ENCODE results near the gene ARHGEF7. TPM values are rescaled to one million over a fixed set of nuclear protein-coding genes. Genes with fewer than 3 reads are reported as not detected.

Gene ARHGEF7
- total RNA-seq, 3 donors from 2014 or later: 42.8 to 49.6 (median 45.1) TPM

DNA sequence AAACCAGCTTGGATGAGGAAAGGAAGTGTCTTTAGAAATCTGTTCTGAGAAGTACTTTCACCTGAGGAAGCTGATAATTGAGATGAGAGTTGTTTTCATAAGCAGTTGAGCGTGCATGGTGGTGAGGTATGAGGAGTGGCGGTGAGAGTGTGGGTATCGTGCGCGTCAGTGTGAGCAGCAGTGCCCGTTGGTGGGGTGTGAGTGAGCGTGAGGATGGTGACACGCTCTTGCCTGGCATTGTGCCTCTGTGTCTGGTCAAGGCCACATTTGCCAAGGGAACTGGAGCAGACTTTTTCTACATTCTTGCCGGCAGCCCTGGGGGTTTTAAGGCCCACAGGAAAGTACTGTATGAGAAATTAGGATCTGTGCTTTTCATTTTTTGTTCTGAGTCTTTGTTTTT, 168.9 kb downstream of the ARHGEF7 start:
- H3K4me3 Mint-ChIP-seq: no peak overlapping the region
- DNase-seq: no peak
- H3K9me3 Mint-ChIP-seq: no peaks in the 10 kb centered on the region
- H3K27me3 Mint-ChIP-seq (ENCODE audit: low read depth): no peaks in the 10 kb centered on the region
- ATAC-seq: no peak
- H3K36me3 Mint-ChIP-seq (ENCODE audit: insufficient read depth): peaks cover 51% of the 10 kb centered on the region
- H3K4me1 Mint-ChIP-seq (ENCODE audit: low read depth): no peaks in the 10 kb centered on the region

DNA sequence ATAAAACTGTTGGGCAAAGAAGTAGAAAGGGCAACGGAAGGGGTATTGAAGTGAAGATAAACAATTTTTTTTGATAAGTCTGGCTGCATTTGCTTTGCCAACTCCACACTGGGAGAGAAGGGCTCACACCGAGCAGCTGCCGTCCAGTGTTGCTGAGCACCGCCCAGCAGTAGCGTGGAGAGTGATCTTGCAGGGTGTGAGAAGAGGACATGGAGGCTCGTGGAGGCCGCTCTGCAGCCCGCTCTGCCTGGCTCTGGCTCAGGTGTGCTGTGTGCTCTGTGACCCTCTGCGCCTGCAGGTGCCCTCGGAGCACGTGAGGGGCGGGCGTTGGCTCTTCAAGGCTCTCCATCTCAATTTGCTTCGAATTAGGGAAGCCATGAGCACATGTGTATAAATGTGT, 169.5 kb downstream of the ARHGEF7 start:
- no peak for ATAC-seq

DNA sequence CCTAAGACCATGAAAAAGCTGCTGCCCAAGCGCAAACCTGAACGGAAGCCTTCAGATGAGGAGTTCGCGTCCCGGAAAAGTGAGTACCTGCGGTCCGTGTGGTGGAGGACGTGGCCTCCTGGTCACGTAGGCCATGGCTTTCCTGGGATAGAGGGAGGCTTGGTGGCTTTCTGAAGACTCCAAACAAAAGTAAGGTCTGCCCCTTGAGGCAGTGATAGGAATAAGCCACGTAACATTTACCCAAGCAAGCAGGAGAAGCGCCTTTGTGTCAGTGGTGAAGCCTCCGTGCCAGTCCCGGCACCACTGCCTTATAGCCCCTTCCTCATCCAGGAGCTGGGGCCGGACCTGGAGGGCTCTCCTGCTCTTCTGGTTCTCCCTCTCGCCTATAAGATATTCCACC, 171.1 kb downstream of the ARHGEF7 start:
- ATAC-seq: no peak
- Mint-ChIP-seq H3K36me3 (ENCODE audit: insufficient read depth) (peaks cover 48% of the 10 kb centered on the region), H3K9me3 (no peaks in the 10 kb centered on the region), H3K27me3 (ENCODE audit: low read depth) (no peaks in the 10 kb centered on the region), H3K4me1 (ENCODE audit: low read depth) (no peaks in the 10 kb centered on the region), H3K4me3 (no peak overlapping the region)
- DNase-seq: no peak

More for the DNA sequence above, 169.5 kb downstream of the ARHGEF7 start:
- H3K4me1 Mint-ChIP-seq (ENCODE audit: low read depth): no peaks in the 10 kb centered on the region
- H3K4me3 Mint-ChIP-seq: no peak overlapping the region
- H3K27me3 Mint-ChIP-seq (ENCODE audit: low read depth): no peaks in the 10 kb centered on the region
- DNase-seq: no peak
- peaks cover 53% of the 10 kb centered on the region for H3K36me3 Mint-ChIP-seq (ENCODE audit: insufficient read depth)
- H3K9me3 Mint-ChIP-seq: no peaks in the 10 kb centered on the region

DNA sequence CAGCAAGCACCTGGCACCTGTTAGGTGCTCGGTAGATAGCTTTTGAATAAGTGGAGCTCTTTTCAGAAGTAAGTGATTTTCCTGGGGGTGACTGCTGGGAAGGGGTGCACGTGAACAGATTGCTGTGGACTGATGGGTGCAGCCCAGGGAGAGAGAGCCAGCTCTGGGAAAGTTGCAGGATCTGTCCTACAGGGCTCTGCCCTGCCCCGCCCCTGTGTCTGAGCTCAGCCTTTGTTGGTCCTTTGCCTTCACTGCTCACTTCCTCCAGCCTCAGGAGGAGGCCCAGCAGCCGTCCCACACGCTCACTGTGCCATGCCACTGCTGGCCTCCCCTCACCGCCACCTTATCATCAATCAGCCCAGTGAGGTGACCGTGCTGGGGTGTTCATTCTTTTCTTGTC, 171.6 kb downstream of the ARHGEF7 start:
- H3K36me3 Mint-ChIP-seq (ENCODE audit: insufficient read depth): peaks cover 48% of the 10 kb centered on the region
- DNase-seq (no peak), ATAC-seq (no peak)
- no peaks in the 10 kb centered on the region for H3K27me3 Mint-ChIP-seq (ENCODE audit: low read depth)
- no peaks in the 10 kb centered on the region for H3K9me3 Mint-ChIP-seq
- no peaks in the 10 kb centered on the region for H3K4me1 Mint-ChIP-seq (ENCODE audit: low read depth)
- H3K4me3 Mint-ChIP-seq: no peak overlapping the region

DNA sequence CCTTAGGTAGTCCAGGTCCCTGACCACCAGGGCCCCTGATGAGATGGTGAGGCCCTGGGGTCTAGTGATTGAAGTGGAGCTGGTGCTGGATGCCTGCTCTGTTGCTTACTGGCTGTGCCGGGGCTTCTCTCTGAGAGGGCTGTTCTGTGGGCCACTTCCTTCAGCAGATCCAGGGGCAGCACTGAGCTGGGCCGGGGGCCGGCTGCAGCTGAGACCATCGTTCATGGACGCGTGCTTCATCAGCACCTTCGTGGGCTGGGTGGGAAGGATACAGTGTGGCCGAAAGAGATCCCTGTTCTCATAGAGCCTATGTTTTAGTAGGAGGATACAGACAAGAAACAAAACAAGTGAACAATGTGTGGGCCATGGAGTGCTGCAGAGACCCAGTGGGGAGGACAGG, 172.1 kb downstream of the ARHGEF7 start:
- Mint-ChIP-seq H3K27me3 (ENCODE audit: low read depth) (no peaks in the 10 kb centered on the region), H3K4me3 (no peak overlapping the region), H3K4me1 (ENCODE audit: low read depth) (no peaks in the 10 kb centered on the region), H3K36me3 (ENCODE audit: insufficient read depth) (peaks cover 51% of the 10 kb centered on the region), H3K9me3 (no peaks in the 10 kb centered on the region)
- ATAC-seq (no peak), DNase-seq (no peak)

DNA sequence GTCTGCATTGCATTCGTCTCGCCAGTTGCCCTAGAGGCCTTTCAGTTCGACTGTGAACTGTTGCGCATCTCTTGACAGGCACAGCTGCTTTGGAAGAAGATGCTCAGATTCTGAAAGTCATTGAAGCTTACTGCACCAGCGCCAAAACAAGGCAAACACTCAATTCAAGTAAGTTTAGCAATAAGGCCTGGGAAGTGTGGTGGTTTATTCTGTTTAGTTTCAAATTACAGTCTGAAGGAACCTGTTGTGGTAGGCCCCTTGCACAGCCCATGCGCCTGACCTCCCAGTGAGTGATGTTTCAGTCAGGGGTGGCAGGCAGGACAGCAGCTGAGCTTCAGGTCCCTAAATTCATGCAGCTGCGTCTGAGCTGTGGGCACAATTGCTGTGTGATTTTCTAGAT, 173.2 kb downstream of the ARHGEF7 start:
- H3K4me1 Mint-ChIP-seq (ENCODE audit: low read depth): no peaks in the 10 kb centered on the region
- no peaks in the 10 kb centered on the region for H3K9me3 Mint-ChIP-seq
- no peak overlapping the region for H3K4me3 Mint-ChIP-seq
- DNase-seq (no peak), ATAC-seq (no peak)
- peaks cover 59% of the 10 kb centered on the region for H3K36me3 Mint-ChIP-seq (ENCODE audit: insufficient read depth)
- no peaks in the 10 kb centered on the region for H3K27me3 Mint-ChIP-seq (ENCODE audit: low read depth)

DNA sequence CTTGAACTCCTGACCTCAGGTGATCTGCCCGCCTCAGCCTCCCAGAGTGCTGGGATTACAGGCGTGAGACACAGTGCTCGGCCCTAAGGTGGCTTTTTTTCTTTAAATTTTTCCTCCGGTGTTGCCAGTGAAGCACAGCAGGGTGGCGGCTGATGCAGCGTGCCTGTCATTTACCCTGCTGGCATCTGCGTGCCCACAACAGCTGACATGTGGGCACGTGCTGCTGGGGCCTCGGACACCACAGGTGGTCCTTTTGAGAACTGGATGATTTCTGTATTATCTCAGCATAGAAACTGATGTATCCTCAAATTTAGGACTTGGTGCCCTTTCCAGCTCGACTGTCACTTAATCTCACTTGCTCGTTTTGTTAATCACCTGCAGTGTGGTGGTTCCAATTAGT, 174.1 kb downstream of the ARHGEF7 start:
- peaks cover 59% of the 10 kb centered on the region for H3K36me3 Mint-ChIP-seq (ENCODE audit: insufficient read depth)
- ATAC-seq: no peak
- no peaks in the 10 kb centered on the region for H3K4me1 Mint-ChIP-seq (ENCODE audit: low read depth)
- no peak for DNase-seq
- H3K9me3 Mint-ChIP-seq: no peaks in the 10 kb centered on the region
- H3K4me3 Mint-ChIP-seq: no peak overlapping the region
- no peaks in the 10 kb centered on the region for H3K27me3 Mint-ChIP-seq (ENCODE audit: low read depth)

DNA sequence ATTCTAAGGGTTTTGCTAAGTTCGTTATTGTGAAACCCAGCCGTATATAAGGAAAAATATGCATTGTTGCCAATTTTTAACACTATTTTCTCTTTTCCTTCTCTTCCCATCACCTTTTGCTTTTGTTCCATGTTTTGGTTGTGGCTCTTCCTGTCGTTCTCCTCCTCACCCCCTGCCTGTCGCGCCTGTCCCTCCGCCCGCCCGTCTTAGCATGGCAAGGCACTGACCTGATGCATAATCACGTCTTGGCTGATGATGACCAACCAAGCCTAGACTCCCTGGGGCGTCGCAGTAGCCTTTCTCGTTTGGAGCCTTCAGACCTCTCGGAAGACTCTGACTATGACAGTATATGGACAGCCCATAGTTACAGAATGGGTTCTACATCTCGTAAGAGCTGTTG, 176.8 kb downstream of the ARHGEF7 start:
- ATAC-seq (no peak), DNase-seq (no peak)
- Mint-ChIP-seq H3K27me3 (ENCODE audit: low read depth) (no peaks in the 10 kb centered on the region), H3K4me3 (no peak overlapping the region), H3K36me3 (ENCODE audit: insufficient read depth) (peaks cover 52% of the 10 kb centered on the region), H3K4me1 (ENCODE audit: low read depth) (peaks cover 16% of the 10 kb centered on the region), H3K9me3 (no peaks in the 10 kb centered on the region)

DNA sequence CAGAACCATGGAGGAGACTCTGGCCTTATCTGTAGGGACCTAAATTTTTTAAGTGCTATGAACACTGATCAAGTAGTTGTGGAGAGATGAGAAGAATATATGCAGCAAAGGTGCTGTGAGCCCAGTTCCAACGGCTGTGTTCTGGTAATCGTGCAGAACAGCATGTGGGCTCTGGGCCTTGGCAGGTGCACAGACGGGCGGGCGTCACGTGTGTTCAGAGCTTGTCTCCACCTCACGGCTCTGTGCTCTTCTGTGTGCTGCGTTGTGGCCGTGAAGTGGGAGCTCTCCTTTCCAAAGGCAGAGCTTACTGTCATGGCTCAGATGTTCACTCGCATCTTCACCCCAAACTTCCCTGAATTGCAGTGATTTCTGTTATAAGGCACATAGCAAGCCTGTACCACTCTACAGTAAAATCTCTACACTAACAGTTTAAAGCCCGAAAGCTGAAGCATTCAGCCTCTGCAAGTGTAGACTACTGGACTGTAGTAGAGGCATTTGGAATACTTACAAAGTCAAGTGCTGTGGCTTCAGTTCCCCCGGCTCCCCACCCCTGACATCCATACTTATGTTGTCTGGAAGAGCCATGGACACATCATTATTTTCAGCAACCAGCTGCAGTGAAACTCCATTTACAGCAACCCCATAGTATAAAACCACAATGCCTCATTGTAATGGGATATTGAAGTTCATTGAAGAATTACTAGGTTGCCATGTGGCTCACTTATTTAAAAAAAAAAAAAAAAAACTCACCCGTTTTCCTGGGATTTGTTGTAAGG, 177.8 kb downstream of the ARHGEF7 start:
- Mint-ChIP-seq H3K9me3 (no peaks in the 10 kb centered on the region), H3K4me3 (no peak overlapping the region), H3K36me3 (ENCODE audit: insufficient read depth) (peaks cover 51% of the 10 kb centered on the region), H3K27me3 (ENCODE audit: low read depth) (no peaks in the 10 kb centered on the region), H3K4me1 (ENCODE audit: low read depth) (peaks cover 17% of the 10 kb centered on the region)
- DNase-seq: no peak
- no peak for ATAC-seq

DNA sequence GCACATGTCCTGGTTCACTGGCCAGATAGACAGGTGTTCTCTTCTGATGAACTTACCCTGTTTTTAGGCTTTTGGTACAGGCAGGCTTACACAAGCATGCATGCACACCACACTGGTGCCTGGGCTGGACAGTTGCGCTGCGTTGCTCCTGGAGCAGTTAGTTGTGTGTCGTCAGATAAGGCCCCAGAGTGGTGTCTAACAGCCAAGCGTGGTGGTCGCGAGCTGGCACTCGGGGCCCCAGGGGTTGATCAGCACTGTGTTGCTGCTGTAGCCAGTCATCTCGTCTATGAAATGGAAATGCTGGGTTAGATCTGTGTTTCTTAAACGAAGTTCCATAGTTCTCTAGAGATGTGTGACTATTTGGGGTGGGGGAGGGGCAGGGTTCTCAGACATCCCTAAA, 180.8 kb downstream of the ARHGEF7 start:
- H3K4me3 Mint-ChIP-seq: no peak overlapping the region
- ATAC-seq (no peak), DNase-seq (no peak)
- peaks cover 17% of the 10 kb centered on the region for H3K4me1 Mint-ChIP-seq (ENCODE audit: low read depth)
- H3K27me3 Mint-ChIP-seq (ENCODE audit: low read depth): no peaks in the 10 kb centered on the region
- H3K9me3 Mint-ChIP-seq: no peaks in the 10 kb centered on the region
- H3K36me3 Mint-ChIP-seq (ENCODE audit: insufficient read depth): peaks cover 42% of the 10 kb centered on the region

DNA sequence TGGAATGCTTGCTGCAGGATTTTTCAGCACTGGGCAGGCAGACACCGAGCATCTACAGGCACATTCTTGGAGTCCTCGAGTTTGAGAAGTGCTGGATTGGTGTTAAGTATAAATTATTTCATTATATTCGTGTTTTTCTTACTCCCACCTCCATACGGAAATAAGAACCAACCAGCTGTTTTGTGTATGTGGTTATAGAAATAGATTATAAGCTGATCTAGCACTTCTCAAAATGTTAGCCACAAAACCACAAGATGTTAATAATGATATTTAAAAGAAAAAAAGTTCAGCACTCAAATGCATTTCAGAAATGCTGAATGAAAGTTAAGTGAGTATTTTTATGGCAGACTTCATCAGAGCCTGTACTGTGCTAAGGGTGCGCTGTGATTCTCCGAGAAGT, 181.3 kb downstream of the ARHGEF7 start:
- DNase-seq: no peak
- Mint-ChIP-seq H3K27me3 (ENCODE audit: low read depth) (no peaks in the 10 kb centered on the region), H3K9me3 (no peaks in the 10 kb centered on the region), H3K4me3 (no peak overlapping the region), H3K4me1 (ENCODE audit: low read depth) (peaks cover 17% of the 10 kb centered on the region), H3K36me3 (ENCODE audit: insufficient read depth) (peaks cover 40% of the 10 kb centered on the region)
- no peak for ATAC-seq

DNA sequence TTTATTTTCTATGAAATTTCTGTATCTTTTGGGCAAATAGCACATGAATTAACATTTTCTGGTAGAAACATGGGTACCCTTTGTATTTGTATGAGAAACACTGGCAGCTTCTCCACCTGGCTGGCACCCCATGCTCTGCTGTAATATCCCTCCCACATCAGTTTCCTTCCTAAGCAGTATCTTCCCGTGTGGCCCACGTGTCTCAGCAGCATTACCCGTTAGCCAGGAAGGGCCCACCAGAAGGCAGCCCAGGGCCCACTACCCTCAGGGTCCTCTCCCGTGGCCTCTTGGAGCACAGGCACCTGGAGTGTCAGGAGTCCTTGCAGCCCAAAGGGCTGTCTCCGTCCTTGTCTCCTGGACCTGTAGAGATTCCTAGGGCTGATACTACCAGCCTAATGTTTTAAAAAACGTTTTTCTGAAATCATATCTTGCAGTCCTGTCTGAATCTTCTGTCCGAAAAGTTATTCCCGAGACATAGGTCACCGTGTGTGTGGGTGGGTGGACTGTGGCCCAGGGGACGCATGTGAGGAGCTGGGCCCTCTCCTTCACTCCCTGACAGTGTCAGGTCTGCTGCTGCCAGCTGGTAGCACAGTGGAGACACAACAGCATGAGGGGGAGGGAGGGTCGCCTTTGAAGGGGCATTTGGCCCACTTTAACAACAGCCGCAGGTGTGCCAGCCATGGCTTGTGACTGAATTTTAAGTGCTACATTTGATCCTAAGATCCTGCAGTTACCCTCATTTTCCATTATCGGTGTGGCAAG, 183.3 kb downstream of the ARHGEF7 start:
- DNase-seq (no peak), ATAC-seq (no peak)
- Mint-ChIP-seq H3K4me1 (ENCODE audit: low read depth) (peaks cover 18% of the 10 kb centered on the region), H3K9me3 (no peaks in the 10 kb centered on the region), H3K36me3 (ENCODE audit: insufficient read depth) (peaks cover 39% of the 10 kb centered on the region), H3K4me3 (no peak overlapping the region), H3K27me3 (ENCODE audit: low read depth) (no peaks in the 10 kb centered on the region)

DNA sequence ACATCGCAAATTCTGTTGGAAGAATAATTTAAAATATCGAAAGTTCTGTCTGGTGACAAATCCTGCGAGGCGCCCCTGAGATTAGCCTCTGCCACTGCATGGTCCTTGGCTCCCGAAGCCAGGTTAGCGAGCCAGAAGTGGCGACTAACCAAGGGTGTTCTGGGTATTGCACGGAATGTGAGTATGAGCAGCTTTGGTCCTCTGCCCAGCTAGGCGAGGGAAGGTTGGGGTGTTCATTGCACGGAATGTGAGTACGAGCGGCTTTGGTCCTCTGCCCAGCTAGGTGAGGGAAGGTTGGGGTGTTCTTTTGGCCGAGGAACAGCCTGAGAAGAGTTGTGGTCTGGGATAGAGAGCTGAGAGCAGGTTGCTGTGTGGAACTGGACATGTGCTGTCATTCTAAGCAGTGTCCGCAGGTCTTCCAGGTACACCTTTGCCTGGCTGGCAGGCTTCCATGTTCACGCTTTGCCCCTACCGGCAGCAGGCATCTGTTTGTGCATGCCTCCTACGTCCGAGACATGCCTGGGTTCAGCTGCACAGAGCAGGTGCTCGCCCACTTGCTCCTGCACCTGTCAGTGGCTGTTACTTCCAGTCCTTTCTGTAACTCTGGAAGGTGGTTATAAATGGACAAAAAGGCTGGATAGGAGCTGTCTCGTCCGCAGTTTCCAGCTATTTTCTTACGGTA, 187.1 kb downstream of the ARHGEF7 start:
- DNase-seq (no peak), ATAC-seq (no peak)
- peaks cover 59% of the 10 kb centered on the region for H3K36me3 Mint-ChIP-seq (ENCODE audit: insufficient read depth)
- no peaks in the 10 kb centered on the region for H3K27me3 Mint-ChIP-seq (ENCODE audit: low read depth)
- no peak overlapping the region for H3K4me3 Mint-ChIP-seq
- peaks cover 3% of the 10 kb centered on the region for H3K4me1 Mint-ChIP-seq (ENCODE audit: low read depth)
- no peaks in the 10 kb centered on the region for H3K9me3 Mint-ChIP-seq

DNA sequence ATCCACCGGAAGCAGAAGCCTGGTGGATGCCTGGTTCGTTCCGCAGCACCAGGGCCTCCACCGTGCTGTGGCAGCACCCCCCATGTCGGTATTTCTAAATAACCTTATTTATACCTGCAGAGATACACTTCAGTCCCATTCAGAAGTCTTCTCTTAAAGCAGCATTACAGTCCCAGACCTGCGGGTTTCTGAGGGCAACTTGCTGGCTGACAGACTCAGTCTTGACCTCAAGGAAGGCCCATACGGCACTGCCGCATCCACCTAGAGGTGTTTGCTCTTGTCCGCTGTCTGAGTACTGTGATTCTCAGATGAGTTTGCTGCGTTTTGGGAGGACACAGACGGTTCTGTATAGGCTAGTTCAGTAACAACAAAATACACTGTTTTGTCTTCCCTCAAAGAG, 188.4 kb downstream of the ARHGEF7 start:
- DNase-seq (no peak), ATAC-seq (no peak)
- peaks cover 60% of the 10 kb centered on the region for H3K36me3 Mint-ChIP-seq (ENCODE audit: insufficient read depth)
- H3K9me3 Mint-ChIP-seq: no peaks in the 10 kb centered on the region
- H3K27me3 Mint-ChIP-seq (ENCODE audit: low read depth): no peaks in the 10 kb centered on the region
- H3K4me3 Mint-ChIP-seq: no peak overlapping the region
- H3K4me1 Mint-ChIP-seq (ENCODE audit: low read depth): peaks cover 3% of the 10 kb centered on the region

Measured in activated T-cell treated with anti-CD3 and anti-CD28 coated beads, Interleukin-2, amount 50 U/mL, for 4 hours (primary cell).